ENCODE results near the gene OFD1. TPM values are rescaled to one million over a fixed set of nuclear protein-coding genes. Genes with fewer than 3 reads are reported as not detected.

OFD1 gene
- total and polyA plus RNA-seq, 9 donors: 21.8 to 35.7 (median 32.1) TPM

- WGBS, 3 donors: 95 to 97% (median 95%) methylated on average over 4 of the region's 4 CpGs
- no peaks in the 10 kb centered on the region for H3K36me3 ChIP-seq
- no peaks in the 10 kb centered on the region for H3K9me3 ChIP-seq
- intact Hi-C loops (cut with DNase I): loop anchor here in 2 of 4 donors (10.0 kb wide), 2 partner anchors 258 to 268 kb away; partner anchors contain the start of gene GEMIN8 (in 1 of the 2)
- no peak for DNase-seq
- H3K4me3 ChIP-seq: no peak overlapping the region
- no peaks in the 10 kb centered on the region for H3K27me3 ChIP-seq
- H3K27ac ChIP-seq: no peak overlapping the region
- TF ChIP-seq, protein P1, sequence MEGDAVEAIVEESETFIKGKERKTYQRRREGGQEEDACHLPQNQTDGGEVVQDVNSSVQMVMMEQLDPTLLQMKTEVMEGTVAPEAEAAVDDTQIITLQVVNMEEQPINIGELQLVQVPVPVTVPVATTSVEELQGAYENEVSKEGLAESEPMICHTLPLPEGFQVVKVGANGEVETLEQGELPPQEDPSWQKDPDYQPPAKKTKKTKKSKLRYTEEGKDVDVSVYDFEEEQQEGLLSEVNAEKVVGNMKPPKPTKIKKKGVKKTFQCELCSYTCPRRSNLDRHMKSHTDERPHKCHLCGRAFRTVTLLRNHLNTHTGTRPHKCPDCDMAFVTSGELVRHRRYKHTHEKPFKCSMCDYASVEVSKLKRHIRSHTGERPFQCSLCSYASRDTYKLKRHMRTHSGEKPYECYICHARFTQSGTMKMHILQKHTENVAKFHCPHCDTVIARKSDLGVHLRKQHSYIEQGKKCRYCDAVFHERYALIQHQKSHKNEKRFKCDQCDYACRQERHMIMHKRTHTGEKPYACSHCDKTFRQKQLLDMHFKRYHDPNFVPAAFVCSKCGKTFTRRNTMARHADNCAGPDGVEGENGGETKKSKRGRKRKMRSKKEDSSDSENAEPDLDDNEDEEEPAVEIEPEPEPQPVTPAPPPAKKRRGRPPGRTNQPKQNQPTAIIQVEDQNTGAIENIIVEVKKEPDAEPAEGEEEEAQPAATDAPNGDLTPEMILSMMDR (IDR thresholded peaks at IDR 0.05): no peak
- TF ChIP-seq EP300 (IDR thresholded peaks at IDR 0.05) (no peak), POLR2A (IDR thresholded peaks at IDR 0.05) (no peak)
- no peaks in the 10 kb centered on the region for H3K4me1 ChIP-seq (ENCODE audit: insufficient read depth)
Observed at GRCh38 chrX:13756381-13756780, 21.8 kb downstream of the OFD1 start.

- Histone ChIP-seq H3K4me3 (no peak overlapping the region), H3K27ac (no peak overlapping the region), H3K4me1 (ENCODE audit: insufficient read depth) (no peaks in the 10 kb centered on the region), H3K36me3 (no peaks in the 10 kb centered on the region), H3K27me3 (no peaks in the 10 kb centered on the region), H3K9me3 (no peaks in the 10 kb centered on the region)
- no peak for TF ChIP-seq POLR2A (IDR thresholded peaks at IDR 0.05)
- intact Hi-C loops (cut with DNase I): loop anchor here in 2 of 4 donors (10.0 kb wide), 2 partner anchors 256 to 266 kb away; partner anchors contain the start of gene GEMIN8 (in 1 of the 2)
- 85 to 92% (median 92%) methylated on average over 8 of the region's 8 CpGs for WGBS, 3 donors
- DNase-seq: no peak
Observed at GRCh38 chrX:13759152-13759718, 24.7 kb downstream of the OFD1 start.

- Histone ChIP-seq H3K27ac (no peak overlapping the region), H3K4me1 (ENCODE audit: insufficient read depth) (no peaks in the 10 kb centered on the region), H3K27me3 (no peaks in the 10 kb centered on the region), H3K36me3 (no peaks in the 10 kb centered on the region), H3K9me3 (no peaks in the 10 kb centered on the region), H3K4me3 (no peak overlapping the region)
- no peak for DNase-seq
- intact Hi-C loops (cut with DNase I): loop anchor here in 1 of 4 donors (10.0 kb wide), 1 partner anchor 274 kb away; no protein-coding TSS in a partner anchor
- TF ChIP-seq, protein P1 (IDR thresholded peaks at IDR 0.05): no peak
- TF ChIP-seq POLR2A (IDR thresholded peaks at IDR 0.05) (no peak), EP300 (IDR thresholded peaks at IDR 0.05) (no peak)
- 89 to 90% (median 89%) methylated on average over 13 of the region's 13 CpGs for WGBS, 3 donors
Observed at GRCh38 chrX:13760426-13760825, 25.9 kb downstream of the OFD1 start.

- Histone ChIP-seq H3K9me3 (no peaks in the 10 kb centered on the region), H3K4me3 (no peak overlapping the region), H3K4me1 (ENCODE audit: insufficient read depth) (no peaks in the 10 kb centered on the region), H3K36me3 (no peaks in the 10 kb centered on the region), H3K27me3 (no peaks in the 10 kb centered on the region), H3K27ac (no peak overlapping the region)
- TF ChIP-seq EP300 (IDR thresholded peaks at IDR 0.05): no peak
- TF ChIP-seq, protein P1 (IDR thresholded peaks at IDR 0.05): no peak
- TF ChIP-seq POLR2A (IDR thresholded peaks at IDR 0.05): no peak
- 66 to 72% (median 67%) methylated on average over 7 of the region's 7 CpGs for WGBS, 3 donors
- intact Hi-C loops (cut with DNase I): loop anchor here in 1 of 4 donors (10.0 kb wide), 1 partner anchor 273 kb away; no protein-coding TSS in a partner anchor
- no peak for DNase-seq
Observed at GRCh38 chrX:13761606-13762414, 27.3 kb downstream of the OFD1 start.
